ENCODE results near the gene JARID2. TPM values are rescaled to one million over a fixed set of nuclear protein-coding genes. Genes with fewer than 3 reads are reported as not detected.

Gene JARID2
- polyA plus RNA-seq, 1 experiment: 6.1 TPM

DNA sequence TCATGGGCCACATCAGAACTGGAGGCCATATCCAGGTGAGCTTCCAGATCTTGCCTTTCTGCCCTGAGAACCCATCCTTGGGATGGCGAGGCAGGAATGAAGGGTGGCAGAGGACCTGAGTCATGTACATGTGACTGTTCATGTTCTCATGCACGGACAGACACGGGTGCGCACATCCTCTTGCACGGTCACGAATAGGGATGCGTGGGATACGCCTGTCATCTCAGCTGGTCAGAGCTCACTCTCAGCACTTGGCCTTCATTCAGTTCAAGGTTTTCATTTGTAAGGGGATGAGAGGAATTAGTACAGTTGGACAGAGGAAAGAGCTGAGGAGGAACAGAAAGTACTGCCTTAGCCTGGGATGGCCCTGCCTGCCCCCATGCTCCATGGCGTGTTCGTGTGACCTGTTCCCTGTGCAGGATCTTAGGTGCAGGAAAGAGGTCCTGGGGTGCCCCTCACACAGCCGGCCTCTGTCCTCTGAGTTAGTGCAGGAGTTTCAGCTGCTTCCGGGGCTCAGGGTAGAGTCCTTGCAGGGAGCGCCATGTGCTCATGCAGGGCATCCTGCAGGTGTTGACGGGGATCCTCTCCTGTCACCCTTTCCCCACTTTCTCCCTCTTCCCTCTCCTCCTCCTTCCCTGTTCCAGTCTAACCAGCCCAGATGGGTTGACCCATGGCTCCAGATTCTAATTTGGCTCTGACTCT is 243.5 kb downstream of the JARID2 start:
- peaks cover 10% of the 10 kb centered on the region for H3K36me3 ChIP-seq (ENCODE audit: control insufficient read depth, insufficient read depth, low read length)
- no peak for DNase-seq (ENCODE audit: low read depth)
- H3K4me3 ChIP-seq (ENCODE audit: low read depth, low read length): no peak overlapping the region
- ChIA-PET POLR2A (no interaction called here), CTCF (interaction anchor here (1.3 to 1.4 kb wide), 2 partner anchors 48 to 240 kb away, joined by 3 read pairs; no protein-coding TSS in a partner anchor)
- no peaks in the 10 kb centered on the region for H3K27me3 ChIP-seq (ENCODE audit: control insufficient read depth, insufficient read depth, low read length)
- no peak for TF ChIP-seq CTCF (IDR thresholded peaks at IDR 0.05; ENCODE audit: insufficient read depth, low read depth, low read length)

DNA sequence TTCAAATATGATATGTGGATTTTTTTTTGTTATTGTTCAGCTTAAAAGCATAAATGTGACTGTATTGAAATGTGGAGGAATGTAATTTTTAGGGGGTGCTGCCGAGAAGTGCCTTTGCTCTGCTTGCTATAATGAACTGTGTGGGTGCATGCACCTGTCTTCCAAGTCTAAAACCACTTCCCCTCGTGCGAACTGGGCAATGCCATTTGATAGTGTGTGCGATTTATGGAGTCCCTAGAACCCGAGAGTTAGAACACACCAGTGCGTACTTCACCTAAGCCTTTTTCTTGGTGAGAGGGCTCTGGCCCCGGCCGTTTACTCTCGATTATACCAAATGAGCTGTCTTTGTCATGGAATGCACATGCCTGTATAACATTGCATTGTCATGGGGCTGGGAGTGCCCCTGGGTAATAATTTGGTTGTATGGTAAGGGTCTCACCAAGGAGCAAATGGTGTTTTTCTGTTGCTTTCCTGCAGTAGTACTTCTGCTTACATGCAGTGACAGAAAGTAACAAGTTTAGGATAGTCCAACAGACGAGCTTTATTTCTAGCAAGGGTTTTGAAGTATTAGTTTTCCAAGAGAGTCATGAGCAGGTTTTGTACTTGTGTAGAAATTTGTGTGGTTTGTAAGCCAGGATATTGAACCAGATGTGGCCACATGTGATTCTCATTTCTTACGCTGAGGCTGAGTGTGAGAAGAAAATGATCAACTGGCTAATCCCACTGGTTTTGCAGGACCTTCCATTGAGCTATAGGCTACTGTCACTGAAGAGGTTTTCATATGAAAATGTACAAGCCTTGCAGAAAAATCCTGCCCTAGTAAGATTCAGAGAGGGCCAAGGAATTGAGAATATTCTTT is 244.6 kb downstream of the JARID2 start:
- no peak for DNase-seq (ENCODE audit: low read depth)
- CTCF ChIA-PET: interaction anchor here (0.6 to 1.4 kb wide), 5 partner anchors 8 to 1610 kb away, joined by 3 to 5 read pairs (median 3); no protein-coding TSS in a partner anchor
- Histone ChIP-seq H3K36me3 (ENCODE audit: control insufficient read depth, insufficient read depth, low read length) (peaks cover 12% of the 10 kb centered on the region), H3K27me3 (ENCODE audit: control insufficient read depth, insufficient read depth, low read length) (no peaks in the 10 kb centered on the region), H3K4me3 (ENCODE audit: low read depth, low read length) (no peak overlapping the region)
- TF ChIP-seq CTCF (IDR thresholded peaks at IDR 0.05; ENCODE audit: insufficient read depth, low read depth, low read length): no peak
- POLR2A ChIA-PET: no interaction called here

DNA sequence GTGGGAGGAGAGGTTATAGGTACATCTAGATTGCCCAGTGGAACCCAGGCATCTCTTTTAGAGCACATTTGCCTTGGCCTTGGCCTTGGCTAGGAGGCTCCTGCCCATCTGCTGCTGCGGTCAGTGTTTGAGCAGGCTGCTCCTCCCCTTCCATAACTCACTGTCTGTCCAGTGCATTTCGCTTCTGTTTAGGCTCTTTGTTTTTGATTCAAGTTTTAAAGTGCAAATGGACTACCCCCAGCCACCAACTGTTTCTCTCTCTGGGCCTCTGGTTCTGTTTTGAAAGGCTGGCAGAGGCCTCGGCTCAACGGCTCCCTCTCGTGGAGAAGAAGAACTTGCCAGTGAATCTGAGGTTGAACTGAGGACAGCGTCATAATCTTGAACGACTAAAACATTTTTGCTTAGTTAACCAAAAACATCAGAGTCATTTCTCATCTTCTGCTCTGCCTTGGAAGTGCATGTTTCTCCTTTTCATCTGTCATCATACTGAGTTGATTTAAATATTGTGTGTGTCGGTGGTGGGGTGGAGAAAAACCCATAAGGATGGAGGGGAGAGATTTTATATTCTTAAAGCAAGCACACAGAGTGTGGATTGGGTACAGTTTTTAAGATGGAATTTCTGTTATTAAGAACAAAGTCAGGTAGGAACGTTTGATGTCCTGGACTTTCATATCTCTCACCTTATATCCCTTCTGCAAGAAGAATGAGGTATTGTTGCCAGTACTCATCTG is 245.6 kb downstream of the JARID2 start:
- Histone ChIP-seq H3K27me3 (ENCODE audit: control insufficient read depth, insufficient read depth, low read length) (no peaks in the 10 kb centered on the region), H3K4me3 (ENCODE audit: low read depth, low read length) (no peak overlapping the region), H3K36me3 (ENCODE audit: control insufficient read depth, insufficient read depth, low read length) (peaks cover 15% of the 10 kb centered on the region)
- CTCF ChIA-PET: interaction anchor here (1.0 to 1.7 kb wide), 5 partner anchors 9 to 244 kb away, joined by 3 to 6 read pairs (median 4); no protein-coding TSS in a partner anchor
- DNase-seq (ENCODE audit: low read depth): no peak
- POLR2A ChIA-PET: no interaction called here
- peak; percentile 99 for TF ChIP-seq CTCF (IDR thresholded peaks at IDR 0.05; ENCODE audit: insufficient read depth, low read depth, low read length)

- POLR2A ChIA-PET: no interaction called here
- no peak for TF ChIP-seq CTCF (IDR thresholded peaks at IDR 0.05; ENCODE audit: insufficient read depth, low read depth, low read length)
- CTCF ChIA-PET: interaction anchor here (0.9 to 1.7 kb wide), 5 partner anchors 11 to 245 kb away, joined by 3 to 6 read pairs (median 4); no protein-coding TSS in a partner anchor
- Histone ChIP-seq H3K4me3 (ENCODE audit: low read depth, low read length) (no peak overlapping the region), H3K27me3 (ENCODE audit: control insufficient read depth, insufficient read depth, low read length) (no peaks in the 10 kb centered on the region), H3K36me3 (ENCODE audit: control insufficient read depth, insufficient read depth, low read length) (peaks cover 20% of the 10 kb centered on the region)
- no peak for DNase-seq (ENCODE audit: low read depth)
Observed at GRCh38 chr6:15491986-15492269, 246.1 kb downstream of the JARID2 start.
